A673 (cell line): ENCODE data around the gene VAV2. TPM values are rescaled to one million over a fixed set of nuclear protein-coding genes. Genes with fewer than 3 reads are reported as not detected.

Source experiments
- BruUV-seq: library from RNA; stranded (reverse); fragments of 400-500 nt; replicated peaks from 2 replicates; lab custom pipeline; 2021; lab: Mats Ljungman, UMichigan
- CTCF ChIA-PET: fragments of 300-600 bp; sonication (Branson Sonifier 250); formaldehyde crosslinking; loops from one replicate; lab custom pipeline; 2022; ENCODE audit warnings: antibody characterized with exemption; lab: Charles Lee
- POLR2A ChIA-PET: fragments of 300-600 bp; sonication (Branson Sonifier 250); formaldehyde crosslinking; loops from one replicate; lab custom pipeline; 2022; ENCODE audit warnings: antibody characterized with exemption; ENCODE audit not compliant: low non-redundant PET; lab: Charles Lee
- DNase-seq: peaks from one replicate; pipeline ENCODE4 v3.0.0-alpha.2; 2015; ENCODE audit warnings: low spot score
- H3K27ac ChIP-seq: fragments of 200-600 bp; sonication (generic); 2 replicates; pipeline ENCODE4 v1.5.1; 2016; ENCODE audit warnings: mixed run types, low read depth, mild to moderate bottlenecking, mixed read lengths, antibody characterized with exemption, low read length; ENCODE audit not compliant: poor library complexity, severe bottlenecking
- H3K27me3 ChIP-seq: fragments of 200-600 bp; sonication (generic); replicated peaks from 2 replicates; pipeline ENCODE4 v1.6.1; 2017; ENCODE audit warnings: mixed run types, low read depth, mild to moderate bottlenecking, mixed read lengths, antibody characterized with exemption, low read length; ENCODE audit not compliant: insufficient read depth, poor library complexity
- H3K36me3 ChIP-seq: fragments of 200-600 bp; sonication (generic); 2 replicates; pipeline ENCODE4 v1.6.1; 2016; ENCODE audit warnings: mixed run types, mild to moderate bottlenecking, mixed read lengths, antibody characterized with exemption, low read length; ENCODE audit not compliant: insufficient read depth, poor library complexity, severe bottlenecking
- H3K4me1 ChIP-seq: fragments of 200-600 bp; sonication (generic); 2 replicates; pipeline ENCODE4 v1.6.1; 2017; ENCODE audit warnings: mixed run types, mild to moderate bottlenecking, mixed read lengths, antibody characterized with exemption, low read length; ENCODE audit not compliant: insufficient read depth, poor library complexity, severe bottlenecking
- H3K4me3 ChIP-seq: fragments of 200-600 bp; sonication (generic); 2 replicates; pipeline ENCODE4 v1.5.1; 2016; ENCODE audit warnings: low read depth, mixed run types, mild to moderate bottlenecking, mixed read lengths, low read length; ENCODE audit not compliant: poor library complexity, severe bottlenecking
- H3K9me3 ChIP-seq: fragments of 200-600 bp; sonication (generic); 2 replicates; pipeline ENCODE4 v1.6.1; 2016; ENCODE audit warnings: mixed run types, low read depth, mild to moderate bottlenecking, mixed read lengths, antibody characterized with exemption, low read length; ENCODE audit not compliant: poor library complexity, severe bottlenecking
- CTCF ChIP-seq: fragments of 300-800, 200-600 bp; sonication (generic); conservative IDR thresholded peaks from 2 replicates; pipeline ENCODE4 v1.5.1; 2017; ENCODE audit warnings: low read depth, mild to moderate bottlenecking, antibody characterized with exemption, low read length, moderate library complexity, mixed read lengths
- EZH2 ChIP-seq: fragments of 200-600 bp; sonication (generic); IDR thresholded peaks from 2 replicates; pipeline ENCODE4 v1.6.1; 2017; ENCODE audit warnings: borderline replicate concordance, low read depth, mild to moderate bottlenecking, mixed read lengths, antibody characterized with exemption, low read length; ENCODE audit not compliant: poor library complexity, severe bottlenecking
- intact Hi-C: fragments of 100-400 bp; cut with micrococcal nuclease; formaldehyde crosslinking; loops from one replicate; pipeline ENCODE4 v1.10.0; 2022; ENCODE audit not compliant: unreplicated experiment
- total RNA-seq: library from RNA; stranded (reverse); gene quantifications from 2 replicates; pipeline ENCODE4 v1.2.3, GENCODE V29; 2021

VAV2 gene
- total RNA-seq, 1 experiment from 2014 or later, result 16.4 TPM

GRCh38 chr9:133742849-133743444, 249.2 kb downstream of the VAV2 start:
- peak; percentile 82 for DNase-seq
- BruUV-seq, result no TSS peak
- Histone ChIP-seq H3K4me3 (no peak overlapping the region), H3K27ac (no peak overlapping the region), H3K4me1 (peaks cover 3% of the 10 kb centered on the region), H3K9me3 (no peaks in the 10 kb centered on the region), H3K27me3 (peaks cover 14% of the 10 kb centered on the region), H3K36me3 (no peaks in the 10 kb centered on the region)
- ChIA-PET CTCF (interaction anchor here (0.5 to 1.3 kb wide), 7 partner anchors 10 to 251 kb away, joined by 3 to 7 read pairs (median 3); no protein-coding TSS in a partner anchor), POLR2A (no interaction called here)
- intact Hi-C loops, result no loop called here
- TF ChIP-seq CTCF (peak; percentile 98), EZH2 (no peak)

DNA sequence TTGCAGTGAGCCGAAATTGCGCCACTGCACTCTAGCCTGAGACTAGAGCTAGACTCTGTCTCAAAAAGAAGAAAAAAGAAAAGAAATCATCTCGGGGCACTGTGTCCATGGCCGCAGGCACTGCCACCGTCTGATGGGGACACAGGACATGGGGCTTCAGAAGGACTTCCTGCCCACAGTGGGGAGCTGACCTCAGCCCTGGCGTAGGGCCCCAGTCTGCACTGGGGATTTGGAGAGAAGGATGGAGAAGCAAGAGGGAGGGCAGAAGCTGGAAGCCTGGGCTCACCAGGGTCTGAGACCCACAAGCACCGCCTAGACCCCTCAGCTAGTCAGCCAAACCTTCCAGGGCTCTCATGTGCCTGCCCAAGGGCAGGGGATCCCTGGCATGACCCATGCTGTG, 249.9 kb downstream of the VAV2 start:
- intact Hi-C loops, result no loop called here
- Histone ChIP-seq H3K27me3 (peaks cover 12% of the 10 kb centered on the region), H3K27ac (no peak overlapping the region), H3K4me3 (no peak overlapping the region), H3K4me1 (peaks cover 7% of the 10 kb centered on the region), H3K9me3 (no peaks in the 10 kb centered on the region), H3K36me3 (no peaks in the 10 kb centered on the region)
- POLR2A ChIA-PET, result no interaction called here
- no peak for TF ChIP-seq CTCF
- TF ChIP-seq EZH2, result no peak
- no TSS peak for BruUV-seq
- CTCF ChIA-PET, result interaction anchor here (1.1 to 1.3 kb wide), 2 partner anchors 28 to 252 kb away, joined by 3 to 6 read pairs; no protein-coding TSS in a partner anchor
- no peak for DNase-seq

GRCh38 chr9:133741716-133742115, 250.4 kb downstream of the VAV2 start:
- ChIA-PET CTCF (no interaction called here), POLR2A (no interaction called here)
- peaks cover 7% of the 10 kb centered on the region for H3K27me3 ChIP-seq
- H3K9me3 ChIP-seq, result no peaks in the 10 kb centered on the region
- H3K4me3 ChIP-seq, result no peak overlapping the region
- H3K27ac ChIP-seq, result no peak overlapping the region
- intact Hi-C loops, result no loop called here
- no peak for DNase-seq
- no peaks in the 10 kb centered on the region for H3K36me3 ChIP-seq
- TF ChIP-seq EZH2 (no peak), CTCF (no peak)
- BruUV-seq, result no TSS peak
- H3K4me1 ChIP-seq, result peaks cover 7% of the 10 kb centered on the region
